ENCODE measurements around the gene HOXB8.

Gene HOXB8

DNA sequence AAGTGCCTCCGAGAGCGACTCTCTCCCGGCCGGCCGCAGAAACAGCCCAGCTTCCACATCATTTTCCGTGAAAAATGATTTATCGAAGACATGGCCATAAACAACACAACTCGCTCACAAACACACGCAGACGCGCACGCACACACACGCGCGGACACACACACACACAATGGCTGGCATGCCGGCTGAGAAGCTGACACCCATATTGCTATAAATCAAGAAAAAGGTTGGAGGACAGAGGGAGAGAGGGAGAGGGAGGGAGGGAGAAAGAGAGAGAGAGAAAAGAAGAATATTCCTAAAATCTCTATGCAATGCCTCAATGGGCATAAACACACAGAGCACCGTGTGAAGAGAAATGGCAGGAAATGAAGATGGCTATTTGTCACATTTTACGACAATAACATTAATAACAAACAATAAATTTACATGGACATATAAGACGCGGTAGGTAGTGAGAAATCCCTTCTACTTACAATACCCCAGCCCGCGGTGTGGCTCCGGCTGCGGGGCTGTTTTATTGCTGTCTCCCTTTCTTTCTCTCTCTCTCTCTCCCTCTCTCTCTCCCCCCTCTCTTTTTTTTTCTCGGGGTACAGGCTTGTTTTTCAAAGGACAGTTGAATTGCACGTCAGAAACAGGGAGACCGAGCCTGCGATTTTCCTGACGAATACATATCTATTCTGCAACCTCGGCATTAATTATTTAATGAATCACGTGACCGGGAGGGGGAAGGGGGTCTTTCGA, 46.4 kb downstream of the HOXB8 start:
- Histone ChIP-seq H3K36me3 (ENCODE audit: low read depth) (no peaks in the 10 kb centered on the region), H3K27ac (ENCODE audit: poor library complexity, severe bottlenecking) (no peak overlapping the region), H3K9me3 (ENCODE audit: severe bottlenecking) (no peaks in the 10 kb centered on the region), H3K4me3 (ENCODE audit: severe bottlenecking) (no peak overlapping the region), H3K27me3 (ENCODE audit: insufficient read depth, poor library complexity, severe bottlenecking) (no peaks in the 10 kb centered on the region), H3K4me1 (ENCODE audit: insufficient read depth, poor library complexity, severe bottlenecking) (peaks cover 3% of the 10 kb centered on the region)
- DNase-seq (ENCODE audit: low spot score) (no peak), ATAC-seq (ENCODE audit: low read depth) (no peak)
- TF ChIP-seq, protein P1, sequence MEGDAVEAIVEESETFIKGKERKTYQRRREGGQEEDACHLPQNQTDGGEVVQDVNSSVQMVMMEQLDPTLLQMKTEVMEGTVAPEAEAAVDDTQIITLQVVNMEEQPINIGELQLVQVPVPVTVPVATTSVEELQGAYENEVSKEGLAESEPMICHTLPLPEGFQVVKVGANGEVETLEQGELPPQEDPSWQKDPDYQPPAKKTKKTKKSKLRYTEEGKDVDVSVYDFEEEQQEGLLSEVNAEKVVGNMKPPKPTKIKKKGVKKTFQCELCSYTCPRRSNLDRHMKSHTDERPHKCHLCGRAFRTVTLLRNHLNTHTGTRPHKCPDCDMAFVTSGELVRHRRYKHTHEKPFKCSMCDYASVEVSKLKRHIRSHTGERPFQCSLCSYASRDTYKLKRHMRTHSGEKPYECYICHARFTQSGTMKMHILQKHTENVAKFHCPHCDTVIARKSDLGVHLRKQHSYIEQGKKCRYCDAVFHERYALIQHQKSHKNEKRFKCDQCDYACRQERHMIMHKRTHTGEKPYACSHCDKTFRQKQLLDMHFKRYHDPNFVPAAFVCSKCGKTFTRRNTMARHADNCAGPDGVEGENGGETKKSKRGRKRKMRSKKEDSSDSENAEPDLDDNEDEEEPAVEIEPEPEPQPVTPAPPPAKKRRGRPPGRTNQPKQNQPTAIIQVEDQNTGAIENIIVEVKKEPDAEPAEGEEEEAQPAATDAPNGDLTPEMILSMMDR (IDR thresholded peaks at IDR 0.05; ENCODE audit: poor library complexity, severe bottlenecking), result no peak

DNA sequence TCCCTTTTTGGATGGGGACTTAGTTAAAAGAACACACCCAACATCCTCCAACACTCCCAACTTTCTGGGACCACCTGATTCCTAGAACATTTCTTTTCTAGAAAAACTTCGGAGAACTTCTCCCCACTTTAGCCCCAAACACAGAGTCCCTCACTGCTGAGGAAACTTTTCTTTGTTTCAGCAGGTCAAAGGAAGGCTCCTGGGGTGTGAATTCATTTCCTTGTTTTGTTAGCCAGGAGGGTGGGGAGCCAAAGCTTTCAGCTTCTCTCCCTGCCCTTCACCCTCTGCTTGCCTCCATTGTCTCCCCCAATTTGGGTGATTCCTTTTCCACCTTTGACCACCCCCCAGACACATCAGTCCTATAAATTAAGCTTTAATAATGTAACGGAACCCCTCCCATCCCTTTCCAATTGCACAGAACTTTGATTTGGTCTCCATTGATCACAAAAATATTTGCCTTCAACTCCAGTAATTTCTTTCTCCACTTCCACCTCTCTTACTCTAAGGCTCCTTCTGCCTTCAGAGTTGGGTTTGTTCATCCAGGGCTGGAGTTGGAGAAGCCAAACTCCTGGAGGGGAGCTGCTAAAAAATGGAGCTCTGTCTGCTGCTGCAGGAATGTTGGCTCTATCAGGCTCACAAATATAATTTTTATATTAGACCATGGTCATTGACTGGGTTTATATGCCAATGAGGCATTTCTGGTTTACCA, 47.3 kb downstream of the HOXB8 start:
- H3K27me3 ChIP-seq (ENCODE audit: insufficient read depth, poor library complexity, severe bottlenecking), result no peaks in the 10 kb centered on the region
- no peak overlapping the region for H3K4me3 ChIP-seq (ENCODE audit: severe bottlenecking)
- no peaks in the 10 kb centered on the region for H3K4me1 ChIP-seq (ENCODE audit: insufficient read depth, poor library complexity, severe bottlenecking)
- H3K9me3 ChIP-seq (ENCODE audit: severe bottlenecking), result no peaks in the 10 kb centered on the region
- ATAC-seq (ENCODE audit: low read depth), result no peak
- TF ChIP-seq, protein P1 (IDR thresholded peaks at IDR 0.05; ENCODE audit: poor library complexity, severe bottlenecking), result no peak
- H3K27ac ChIP-seq (ENCODE audit: poor library complexity, severe bottlenecking), result no peak overlapping the region
- DNase-seq (ENCODE audit: low spot score), result no peak
- H3K36me3 ChIP-seq (ENCODE audit: low read depth), result no peaks in the 10 kb centered on the region

DNA sequence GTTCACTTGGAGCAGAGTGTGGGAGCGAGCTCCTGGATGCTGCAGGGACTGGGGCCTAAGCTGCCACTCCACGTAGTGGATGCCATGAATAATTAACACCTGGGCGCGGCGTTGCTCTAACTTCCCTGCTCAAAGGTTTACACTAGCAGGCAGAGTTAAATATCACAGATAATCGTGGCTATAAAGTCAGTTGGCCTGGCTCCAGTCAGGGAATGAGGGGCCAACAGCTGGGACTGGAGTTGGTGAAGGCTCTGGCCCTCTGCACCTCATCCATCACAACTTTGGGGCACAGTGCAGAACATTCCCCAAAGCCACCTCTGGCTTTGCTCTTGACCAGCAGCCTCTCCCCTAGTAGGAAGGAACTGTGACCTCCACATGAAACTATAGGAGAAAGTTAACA, 47.9 kb downstream of the HOXB8 start:
- no peaks in the 10 kb centered on the region for H3K4me1 ChIP-seq (ENCODE audit: insufficient read depth, poor library complexity, severe bottlenecking)
- H3K27ac ChIP-seq (ENCODE audit: poor library complexity, severe bottlenecking), result no peak overlapping the region
- DNase-seq (ENCODE audit: low spot score), result no peak
- TF ChIP-seq, protein P1 (IDR thresholded peaks at IDR 0.05; ENCODE audit: poor library complexity, severe bottlenecking), result no peak
- no peaks in the 10 kb centered on the region for H3K27me3 ChIP-seq (ENCODE audit: insufficient read depth, poor library complexity, severe bottlenecking)
- no peak overlapping the region for H3K4me3 ChIP-seq (ENCODE audit: severe bottlenecking)
- ATAC-seq (ENCODE audit: low read depth), result no peak
- H3K9me3 ChIP-seq (ENCODE audit: severe bottlenecking), result no peaks in the 10 kb centered on the region
- peaks cover 2% of the 10 kb centered on the region; the same call in 1 of the 2 replicates for H3K36me3 ChIP-seq (ENCODE audit: low read depth)

DNA sequence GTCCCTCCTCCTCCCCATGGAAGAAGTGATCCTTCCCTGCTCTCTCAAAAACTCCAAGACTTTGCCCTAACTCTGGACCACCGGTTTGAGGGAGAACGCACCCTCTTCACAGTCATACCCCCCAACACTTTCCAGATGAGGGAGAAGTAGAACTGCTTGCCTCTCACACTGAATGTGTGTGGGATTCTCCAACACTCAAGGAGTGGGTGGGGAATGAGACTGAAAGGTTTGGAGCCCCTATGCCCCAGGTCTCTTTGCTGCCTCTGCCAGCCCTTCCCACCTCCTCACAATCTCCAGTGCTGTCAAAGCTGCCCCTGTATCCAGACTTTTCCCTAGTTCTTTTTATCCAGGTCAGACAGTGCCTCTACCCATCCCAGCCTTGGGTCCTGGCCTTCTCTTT, 48.4 kb downstream of the HOXB8 start:
- Histone ChIP-seq H3K4me1 (ENCODE audit: insufficient read depth, poor library complexity, severe bottlenecking) (no peaks in the 10 kb centered on the region), H3K27ac (ENCODE audit: poor library complexity, severe bottlenecking) (no peak overlapping the region), H3K27me3 (ENCODE audit: insufficient read depth, poor library complexity, severe bottlenecking) (no peaks in the 10 kb centered on the region), H3K36me3 (ENCODE audit: low read depth) (peaks cover 3% of the 10 kb centered on the region; the same call in 1 of the 2 replicates), H3K9me3 (ENCODE audit: severe bottlenecking) (no peaks in the 10 kb centered on the region), H3K4me3 (ENCODE audit: severe bottlenecking) (no peak overlapping the region)
- TF ChIP-seq, protein P1 (IDR thresholded peaks at IDR 0.05; ENCODE audit: poor library complexity, severe bottlenecking), result no peak
- no peak for ATAC-seq (ENCODE audit: low read depth)
- DNase-seq (ENCODE audit: low spot score), result no peak

Data from RWPE2 (cell line).